Activated T-cell treated with anti-CD3 and anti-CD28 coated beads for 1 hour (primary cell): ENCODE data around the gene WDR4.
"Not testable (repeated sequence)": the region's sequence is repeated elsewhere in the genome, so short reads cannot be mapped to it uniquely, and the experiment has no call there.

ENCODE experiments used
- DNase-seq: peaks from one replicate; pipeline ENCODE4 v3.0.0-alpha.2; 2020; ENCODE audit warnings: low read depth

Gene WDR4

DNA sequence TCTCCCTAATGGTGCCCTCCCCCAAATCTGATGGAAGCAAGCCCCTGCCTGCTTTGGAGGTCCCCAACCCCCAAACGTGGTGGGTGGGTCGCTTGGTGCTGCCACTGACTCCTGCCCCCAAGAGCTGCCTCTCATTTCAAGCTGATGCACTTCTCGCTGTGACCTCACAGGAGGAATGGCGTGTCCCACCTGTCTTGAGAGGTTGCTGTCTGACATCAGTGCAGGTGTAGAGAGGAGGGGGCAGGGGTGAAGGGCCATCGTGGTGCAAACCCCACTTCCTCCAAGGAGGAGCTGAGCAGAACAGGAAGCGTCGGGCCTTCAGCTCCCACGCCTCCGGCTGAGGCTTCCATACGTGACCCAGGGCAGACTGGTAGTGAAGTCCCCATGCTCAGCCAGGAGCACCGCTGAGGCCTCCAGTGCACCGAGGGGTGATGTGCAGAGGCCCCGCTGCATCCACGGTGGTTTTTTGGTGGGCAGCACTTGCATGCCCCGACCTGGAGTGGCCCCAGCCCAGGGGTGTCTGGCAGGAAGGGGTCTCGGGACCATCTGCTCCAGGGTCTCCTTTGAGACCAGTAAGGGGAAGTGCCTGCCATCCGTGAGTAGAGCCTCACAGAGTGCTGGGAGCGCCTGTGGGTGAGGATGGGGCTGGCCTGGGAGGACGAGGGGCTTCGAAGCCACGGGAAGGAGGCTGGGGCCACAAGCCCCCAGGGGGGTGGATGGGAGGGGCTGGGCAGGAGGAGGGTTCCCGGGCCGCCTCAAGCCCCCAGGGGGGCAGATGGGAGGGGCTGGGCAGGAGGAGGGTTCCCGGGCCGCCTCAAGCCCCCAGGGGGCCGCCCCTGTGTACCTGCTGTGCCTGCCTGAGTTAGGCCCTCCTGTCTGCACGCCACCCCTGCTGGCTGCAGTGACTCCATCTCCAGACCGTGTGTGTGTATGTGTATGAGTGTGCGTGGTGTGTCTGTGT, 39.8 kb downstream of the WDR4 start:
- no peak for DNase-seq

DNA sequence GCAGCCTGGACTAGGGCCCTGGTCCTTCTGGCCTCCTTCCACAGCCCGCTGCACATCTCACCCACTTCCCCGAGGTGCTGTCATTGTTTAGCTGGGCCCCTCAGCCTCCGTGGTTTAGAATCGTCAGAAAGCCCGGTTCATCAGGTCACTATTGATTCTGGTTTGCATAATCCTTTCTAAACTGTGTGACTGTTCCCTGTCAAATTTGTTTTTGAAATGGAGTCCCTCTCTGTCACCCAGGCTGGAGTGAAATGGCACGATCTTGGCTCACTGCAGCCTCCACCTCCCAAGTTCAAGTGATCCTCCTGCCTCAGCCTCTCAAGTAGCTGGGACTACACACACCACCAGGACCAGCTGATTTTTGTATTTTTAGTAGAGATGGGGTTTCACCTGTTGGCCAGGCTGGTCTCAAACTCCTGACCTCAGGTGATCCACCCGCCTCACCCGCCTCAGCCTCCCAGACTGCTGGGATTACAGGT, 41.1 kb downstream of the WDR4 start:
- DNase-seq: not testable (repeated sequence)

DNA sequence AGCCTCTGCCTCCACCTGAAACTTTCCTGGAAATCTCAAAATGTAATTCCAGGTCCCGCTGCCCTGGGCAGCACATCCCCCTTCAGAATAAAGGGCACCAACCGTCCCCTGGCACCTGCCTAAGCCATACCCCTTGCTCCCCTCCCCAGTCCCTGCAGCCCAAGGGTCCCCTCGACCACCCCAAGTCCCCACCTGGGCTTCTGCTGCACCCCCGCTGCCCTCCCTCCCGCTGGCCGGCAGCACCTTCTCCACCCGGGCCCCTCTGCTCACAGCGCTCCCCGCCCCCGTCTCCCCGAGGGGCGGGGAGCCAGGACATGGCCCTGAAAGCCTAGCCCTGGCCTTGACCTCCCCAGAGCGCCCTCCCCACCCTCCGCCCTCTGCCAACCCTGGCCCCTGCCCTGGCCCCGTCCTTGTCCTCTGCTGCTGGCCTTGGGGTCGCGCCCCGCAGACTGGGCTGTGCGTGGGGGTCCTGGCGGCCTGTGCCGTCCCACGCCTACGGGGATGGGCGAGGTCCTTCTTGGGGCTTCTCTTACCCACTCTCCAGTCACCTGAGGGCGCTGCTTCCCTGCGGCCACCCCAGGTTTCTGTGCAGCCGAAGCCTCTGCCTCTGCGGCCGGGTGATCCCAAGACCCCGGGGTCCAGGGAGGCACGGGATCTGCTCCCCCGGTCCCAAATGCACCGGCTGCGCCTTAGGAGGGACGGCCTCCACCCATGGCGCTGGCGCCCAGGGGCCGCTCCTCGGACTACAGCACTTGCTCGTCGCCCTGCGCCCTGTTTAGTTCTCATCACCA, 41.7 kb downstream of the WDR4 start:
- DNase-seq: no peak

DNA sequence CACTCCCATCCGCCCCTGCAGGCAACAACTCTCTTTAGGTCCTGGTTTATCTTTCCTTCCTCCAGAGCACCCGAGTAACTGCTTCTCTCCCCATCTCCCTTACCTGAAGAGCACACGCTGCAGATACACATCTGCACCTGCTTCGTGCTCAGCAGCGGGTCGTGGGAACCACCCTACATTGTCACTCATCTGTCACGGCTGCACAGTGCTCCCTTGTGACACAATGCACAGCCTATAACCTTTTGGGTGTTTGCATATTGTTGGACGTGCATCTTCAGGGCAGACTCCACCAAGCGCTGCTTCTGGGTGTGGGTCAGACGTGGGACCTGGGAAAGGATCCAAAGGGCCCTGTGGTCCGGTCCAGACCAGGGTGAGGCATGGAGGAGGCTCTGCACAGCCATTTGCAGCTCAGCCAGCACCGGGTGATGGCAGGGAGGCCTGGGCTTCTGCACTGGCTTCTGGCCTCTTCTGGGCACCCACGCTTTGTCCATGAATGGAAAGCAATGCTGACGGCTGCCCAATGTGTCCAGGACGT, 42.5 kb downstream of the WDR4 start:
- no peak for DNase-seq

DNA sequence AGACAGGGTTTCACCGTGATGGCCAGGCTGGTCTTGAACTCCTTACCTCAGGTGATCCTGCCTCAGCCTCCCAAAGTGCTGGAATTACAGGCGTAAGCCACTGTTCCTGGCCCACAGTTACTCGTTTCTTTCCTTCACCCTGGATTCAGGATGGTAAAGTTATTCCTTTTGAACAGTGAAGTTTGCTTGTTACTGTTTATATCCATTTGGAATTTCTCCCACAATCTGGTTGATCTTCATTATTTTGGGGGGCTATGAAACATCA, 43.0 kb downstream of the WDR4 start:
- no peak for DNase-seq

DNA sequence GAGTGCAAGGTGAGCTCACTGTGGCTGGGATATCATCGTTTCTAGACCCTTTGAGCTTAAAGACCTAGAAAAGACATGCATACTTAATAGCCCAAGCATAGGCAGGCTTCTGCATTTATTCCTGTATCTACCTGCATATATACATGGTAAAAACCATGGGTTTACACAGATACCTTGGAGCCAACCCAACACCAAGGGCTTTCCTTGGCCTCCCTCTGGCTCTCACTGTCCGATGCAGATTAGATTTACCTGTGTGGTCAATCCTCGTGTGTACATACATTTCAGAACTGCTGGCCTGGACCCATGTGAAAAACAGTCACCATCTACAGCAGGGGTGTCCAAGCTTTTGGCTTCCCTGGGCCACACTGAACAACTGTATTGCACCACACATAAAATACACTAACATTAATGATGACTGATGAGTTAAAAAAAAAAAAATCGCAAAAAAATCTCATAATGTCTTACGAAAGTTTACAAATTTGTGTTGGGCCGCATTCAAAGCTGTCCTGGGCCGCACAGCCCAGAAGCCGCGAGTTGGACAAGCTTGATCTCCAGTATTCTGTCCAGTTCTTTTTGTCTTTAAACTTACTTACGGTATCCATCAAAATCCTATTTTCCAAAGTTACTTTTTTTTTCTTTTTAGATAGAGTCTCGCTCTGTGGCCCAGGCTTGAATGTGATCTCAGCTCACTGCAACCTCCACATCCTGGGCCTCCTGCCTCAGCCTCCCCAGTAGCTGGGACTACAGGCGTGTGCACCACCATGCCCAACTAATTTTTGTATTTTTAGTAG, 43.5 kb downstream of the WDR4 start:
- DNase-seq: no peak

DNA sequence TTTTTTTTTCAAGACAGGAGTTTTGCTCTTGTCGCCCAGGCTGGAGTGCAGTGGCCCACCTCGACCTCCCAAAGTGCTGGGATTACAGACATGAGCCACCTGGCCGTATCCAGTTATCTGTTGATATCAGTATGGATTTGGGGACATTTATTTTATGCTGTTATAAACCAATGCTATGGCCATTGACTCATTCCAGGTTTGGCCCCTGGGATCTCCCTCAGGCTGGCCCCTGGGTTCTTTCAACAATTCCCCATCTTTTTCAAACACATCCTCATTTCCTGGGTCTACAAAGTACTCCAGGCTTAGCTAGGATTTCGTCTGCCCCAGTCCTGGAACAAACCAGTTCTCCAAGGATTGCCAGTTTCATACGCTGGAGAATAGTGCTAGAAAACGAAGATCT, 44.1 kb downstream of the WDR4 start:
- no peak for DNase-seq

DNA sequence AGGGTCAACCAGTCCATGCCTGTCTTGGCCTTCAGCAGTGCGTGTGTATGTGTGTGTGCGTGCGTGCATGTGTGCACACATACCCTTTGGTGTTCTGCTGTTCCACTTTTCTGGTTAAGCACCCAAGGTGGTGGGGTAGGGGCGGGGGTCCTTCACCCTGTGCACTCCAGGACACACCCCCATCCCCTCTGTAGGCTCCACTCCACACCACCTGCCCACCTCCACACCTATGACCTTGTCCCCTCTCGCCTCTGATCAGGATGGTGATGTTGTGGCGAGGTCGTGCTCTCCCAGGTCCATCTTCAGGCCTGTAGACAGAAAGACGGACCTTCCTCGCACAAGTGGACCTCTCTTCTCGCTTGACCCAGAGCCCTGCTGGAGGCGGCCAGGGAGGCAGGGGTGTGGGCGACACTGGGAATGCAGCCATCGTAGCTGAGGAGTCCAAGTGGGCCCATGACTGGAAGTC, 44.6 kb downstream of the WDR4 start:
- no peak for DNase-seq

DNA sequence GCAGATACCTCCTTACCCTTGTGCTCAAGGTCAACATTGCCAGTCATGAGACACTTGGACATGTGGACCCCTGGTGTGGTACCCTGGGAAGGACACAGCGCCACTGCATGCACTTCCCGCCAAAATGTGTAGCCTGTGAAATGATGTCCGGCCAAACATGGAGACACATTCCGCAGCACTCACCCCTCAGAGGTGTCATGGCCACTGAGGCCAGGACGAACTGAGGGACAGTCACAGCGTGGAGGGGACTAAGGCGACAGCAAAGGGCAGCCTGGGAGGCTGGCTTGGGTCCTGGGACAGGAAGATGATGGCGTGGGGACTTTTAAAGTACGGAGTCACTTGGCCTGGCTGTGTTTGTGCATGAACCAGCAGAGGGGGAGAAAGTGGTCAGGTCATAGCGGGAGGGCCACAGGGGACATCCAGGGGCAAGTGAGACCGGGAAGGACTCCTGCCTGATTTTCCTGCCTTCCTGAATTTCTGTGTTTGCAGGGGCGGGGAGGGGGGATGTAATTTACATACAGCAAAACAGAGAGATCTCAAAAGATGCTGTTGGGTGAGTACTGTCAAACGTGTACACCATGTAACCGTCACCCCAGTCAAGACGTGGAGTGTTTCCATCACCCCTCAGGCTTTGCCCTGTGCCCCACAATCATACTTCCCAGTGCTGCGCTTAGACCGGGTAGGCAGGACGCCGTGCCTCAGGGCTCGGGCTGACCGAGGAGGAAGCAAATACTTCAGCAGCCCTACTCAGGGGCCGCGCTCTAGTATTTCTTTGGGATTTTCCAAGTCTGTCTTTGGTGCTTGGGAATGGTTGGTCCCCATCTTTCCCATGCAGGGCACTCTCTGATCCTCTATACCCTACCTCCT, 45.2 kb downstream of the WDR4 start:
- DNase-seq: no peak

DNA sequence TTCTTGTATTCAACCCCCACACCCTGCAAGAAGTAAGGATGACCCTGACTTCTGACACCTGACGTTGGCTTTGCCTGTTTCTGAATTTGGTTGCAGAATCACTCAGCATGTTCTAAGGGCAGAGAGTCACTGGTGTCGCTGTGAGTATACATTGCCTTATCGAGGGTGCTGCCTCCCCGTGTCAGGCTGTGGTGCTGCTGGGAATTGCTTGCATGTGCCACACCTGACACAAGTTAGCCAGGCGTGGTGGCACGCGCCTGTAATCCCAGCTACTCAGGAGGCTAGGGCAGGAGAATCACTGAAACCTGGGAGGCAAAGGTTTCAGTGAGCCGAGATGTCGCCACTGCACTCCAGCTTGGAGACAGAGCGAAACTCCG, 45.9 kb downstream of the WDR4 start:
- peak; percentile 33 for DNase-seq

DNA sequence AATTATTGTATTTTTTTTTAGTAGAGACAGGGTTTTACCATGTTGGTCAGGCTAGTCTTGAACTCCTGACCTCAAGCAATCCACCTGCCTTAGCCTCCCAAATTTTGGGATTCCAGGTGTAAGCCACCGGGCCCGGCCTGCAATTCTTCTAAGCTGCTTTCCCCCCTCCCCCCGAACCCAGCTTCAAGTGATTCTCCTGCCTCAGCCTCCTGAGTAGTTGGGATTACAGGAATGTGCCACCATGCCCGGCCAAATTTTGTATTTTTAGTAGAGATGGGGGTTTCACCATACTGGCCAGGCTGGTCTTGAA, 47.1 kb downstream of the WDR4 start:
- not testable (repeated sequence) for DNase-seq

DNA sequence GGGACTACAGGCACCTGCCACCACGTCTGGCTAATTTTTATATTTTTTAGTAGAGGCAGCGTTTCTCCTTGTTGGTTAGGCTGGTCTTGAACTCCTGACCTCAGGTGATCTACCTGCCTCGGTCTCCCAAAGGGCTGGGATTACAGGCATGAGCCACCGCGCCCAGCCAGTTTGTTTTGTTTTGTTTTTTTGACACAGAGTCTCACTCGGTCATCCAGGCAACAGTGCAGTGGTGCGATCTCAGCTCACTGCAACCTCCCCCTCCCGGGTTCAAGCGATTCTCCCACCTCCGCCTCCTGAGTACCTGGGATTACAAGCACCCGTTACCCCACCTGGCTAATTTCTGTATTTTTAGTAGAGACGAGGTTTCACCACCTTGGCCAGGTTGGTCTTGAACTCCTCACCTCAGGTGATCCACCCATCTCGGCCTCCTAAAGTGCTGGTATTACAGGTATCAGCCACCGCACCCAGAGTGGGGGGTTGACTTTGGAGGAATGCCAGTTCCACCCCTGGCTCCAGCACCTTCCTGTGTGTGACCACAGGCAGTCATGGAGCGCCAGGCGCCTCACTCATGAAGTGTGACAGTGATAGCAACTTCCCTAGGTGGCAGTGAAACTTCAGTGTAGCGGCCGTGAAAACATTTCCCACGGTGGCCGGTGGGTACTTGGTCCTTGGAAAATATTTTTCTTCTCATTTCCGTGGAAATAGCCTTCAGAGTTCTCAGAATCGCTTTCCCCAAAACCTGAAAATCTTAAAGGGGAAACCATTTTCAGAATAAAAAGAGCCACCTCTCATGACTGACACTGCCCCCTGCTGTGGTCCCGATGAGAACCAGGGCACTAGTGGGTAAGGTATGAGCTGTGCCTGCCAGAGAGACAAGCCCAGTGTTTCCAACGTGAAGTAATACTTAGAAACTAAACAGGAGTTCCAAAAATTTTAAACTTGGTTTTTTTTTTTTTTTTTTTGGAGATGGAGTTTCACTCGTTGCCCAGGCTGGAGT, 48.6 kb downstream of the WDR4 start:
- DNase-seq: no peak

DNA sequence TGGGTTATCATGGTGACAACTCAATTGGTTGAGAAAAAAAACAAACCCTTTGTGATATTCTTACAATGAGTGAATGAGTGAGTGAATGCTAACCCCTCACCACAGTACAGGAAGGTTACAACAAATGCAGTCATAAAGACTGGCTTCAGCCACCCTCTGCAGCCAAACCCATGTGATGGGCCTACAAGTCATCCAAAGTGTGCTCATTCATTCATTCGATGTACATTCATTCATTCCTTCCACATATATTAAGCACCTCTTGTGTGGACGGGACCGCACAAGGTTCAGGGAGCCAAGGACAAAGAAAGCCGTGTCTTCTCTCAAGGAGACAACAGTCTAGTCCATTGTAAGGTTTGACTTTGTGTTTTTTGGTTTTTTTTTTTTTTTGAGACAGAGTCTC, 49.4 kb downstream of the WDR4 start:
- no peak for DNase-seq

DNA sequence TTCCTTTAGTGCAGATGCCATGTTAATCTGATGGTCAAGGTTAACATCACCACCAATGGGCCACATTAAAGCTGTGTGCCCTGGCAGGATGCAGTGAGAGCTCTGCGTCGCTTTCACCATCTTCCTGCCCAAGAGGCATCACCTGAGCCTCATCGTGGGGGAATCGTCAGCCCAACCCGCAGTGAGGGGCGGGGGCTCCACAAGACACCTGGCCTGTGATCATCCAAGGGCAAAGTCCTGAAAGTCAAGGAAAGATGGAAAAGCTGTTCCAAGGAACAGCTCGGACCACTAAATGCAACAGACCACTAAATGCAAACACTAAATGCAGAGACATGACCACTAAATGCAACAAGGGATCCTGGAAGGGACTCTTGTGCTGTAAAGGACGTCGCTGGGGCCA, 49.9 kb downstream of the WDR4 start:
- no peak for DNase-seq

DNA sequence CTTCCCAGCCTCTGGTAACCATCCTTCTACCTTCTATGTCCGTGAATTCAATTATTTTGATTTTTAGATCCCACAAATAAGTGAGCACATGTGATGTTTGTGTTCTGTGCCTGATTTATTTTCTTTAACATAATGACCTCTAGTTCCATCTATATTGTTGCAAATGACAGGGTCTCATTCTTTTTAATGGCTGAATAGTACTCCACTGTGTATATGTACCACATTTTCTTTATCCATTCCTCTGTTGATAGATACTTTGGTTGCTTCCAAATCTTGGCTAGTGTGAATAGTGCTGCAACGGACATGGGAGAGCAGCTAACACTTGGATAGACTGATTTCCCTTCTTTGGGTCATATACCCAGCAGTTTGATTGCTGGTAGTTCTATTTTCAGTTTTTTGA, 51.8 kb downstream of the WDR4 start:
- no peak for DNase-seq

DNA sequence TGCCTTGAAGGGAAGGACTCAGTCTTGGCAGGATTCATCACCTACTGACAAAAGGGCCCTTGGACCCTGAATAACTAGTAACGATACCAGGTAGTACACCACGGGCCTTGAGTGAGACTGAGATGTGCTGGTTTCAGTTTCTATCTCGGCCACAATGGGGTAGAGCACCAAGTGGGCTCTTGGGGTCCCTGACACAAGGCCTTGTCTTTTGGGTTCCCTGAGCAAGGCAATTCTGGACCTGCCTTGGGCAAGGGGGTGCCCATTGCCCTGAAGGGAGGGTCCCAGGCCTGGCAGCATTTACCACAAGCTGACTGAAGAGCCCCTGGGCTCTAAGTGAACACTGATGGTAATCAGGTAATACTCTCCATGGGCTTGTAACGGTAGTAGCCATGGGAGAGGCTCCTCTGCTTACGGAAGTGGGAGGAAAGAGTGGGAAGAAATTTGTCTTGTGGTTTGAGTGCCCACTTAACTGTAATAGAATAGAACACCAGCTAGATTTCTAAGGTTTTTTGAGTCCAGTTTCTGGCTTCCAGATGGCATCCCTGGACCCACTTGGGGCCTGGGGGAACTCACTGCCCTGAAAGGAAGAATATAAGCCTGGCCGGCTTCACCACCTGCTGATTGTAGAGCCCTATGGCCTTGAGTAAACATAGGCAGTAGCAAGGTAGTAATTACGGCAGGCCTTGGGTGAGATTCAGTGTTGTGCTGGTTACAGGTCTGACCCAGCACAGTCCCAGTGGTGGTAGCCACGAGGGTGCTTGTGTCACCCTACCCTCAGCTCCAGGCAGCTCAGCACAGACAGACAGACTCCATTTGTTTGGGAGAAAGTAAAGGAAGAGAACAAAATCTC, 58.5 kb downstream of the WDR4 start:
- DNase-seq: no peak

DNA sequence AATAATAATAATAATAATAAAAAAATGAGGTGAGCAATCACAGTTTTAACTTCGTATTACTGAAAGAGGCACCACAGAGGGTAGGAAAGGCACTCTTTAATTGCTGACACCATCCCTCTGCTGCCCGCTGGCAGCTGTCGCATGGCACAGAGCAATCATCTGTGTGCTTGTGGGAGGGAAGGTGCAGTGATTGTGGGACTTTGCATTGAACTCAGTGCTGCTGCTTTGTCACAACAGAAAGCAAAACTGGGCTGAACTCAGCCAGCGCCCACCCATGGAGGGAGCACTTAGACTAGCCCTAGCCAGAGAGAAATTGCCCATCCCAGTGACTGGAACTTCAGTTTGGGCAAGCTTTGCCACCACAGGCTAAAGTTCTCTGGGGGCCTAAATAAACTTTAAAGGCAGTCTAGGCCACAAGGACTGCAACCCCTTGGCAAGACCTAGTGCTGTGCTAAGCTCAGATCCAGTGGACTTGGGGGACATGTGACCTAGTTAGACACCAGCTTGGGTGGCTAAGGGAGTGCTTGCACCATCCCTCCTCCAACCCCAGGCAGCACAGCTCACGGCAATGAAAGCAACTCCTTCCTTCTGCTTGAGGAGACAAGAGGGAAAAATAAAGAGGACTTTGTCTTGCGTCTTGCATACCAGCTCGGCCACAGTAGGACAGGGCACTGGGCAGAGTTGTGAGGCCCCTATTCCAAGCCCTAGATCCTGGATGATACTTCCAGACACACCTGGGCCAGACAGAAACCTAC, 59.3 kb downstream of the WDR4 start:
- DNase-seq: no peak

DNA sequence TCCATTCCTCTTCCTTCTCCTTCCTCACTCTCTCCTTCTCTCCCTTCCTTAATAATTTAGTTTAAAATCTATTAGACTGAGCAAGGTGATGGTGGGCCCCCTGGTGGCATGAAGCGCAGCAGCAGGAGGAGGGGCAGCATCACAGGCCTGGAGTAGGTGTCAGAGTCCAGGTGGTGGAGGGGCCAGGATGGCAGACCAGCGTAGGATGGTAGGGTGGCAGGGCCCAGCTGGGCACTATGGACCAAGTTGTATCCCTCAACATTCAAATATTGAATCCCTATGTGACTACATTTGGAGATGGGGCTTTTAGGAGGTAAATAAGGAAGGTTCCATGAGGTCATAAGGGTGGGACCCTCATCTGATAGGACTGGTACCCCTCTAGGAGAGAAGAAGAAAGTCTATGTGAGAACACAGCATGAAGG, 61.0 kb downstream of the WDR4 start:
- DNase-seq: peak; percentile 52
